HG03432 (cell line): ENCODE data around the gene RALGDS.

Experiments used
- ATAC-seq: cut with Tn5 transposase; IDR thresholded peaks from one replicate; pipeline ENCODE4 v1.9.1; 2021; ENCODE audit warnings: mild to moderate bottlenecking, moderate library complexity; ENCODE audit not compliant: unreplicated experiment

Gene RALGDS

DNA sequence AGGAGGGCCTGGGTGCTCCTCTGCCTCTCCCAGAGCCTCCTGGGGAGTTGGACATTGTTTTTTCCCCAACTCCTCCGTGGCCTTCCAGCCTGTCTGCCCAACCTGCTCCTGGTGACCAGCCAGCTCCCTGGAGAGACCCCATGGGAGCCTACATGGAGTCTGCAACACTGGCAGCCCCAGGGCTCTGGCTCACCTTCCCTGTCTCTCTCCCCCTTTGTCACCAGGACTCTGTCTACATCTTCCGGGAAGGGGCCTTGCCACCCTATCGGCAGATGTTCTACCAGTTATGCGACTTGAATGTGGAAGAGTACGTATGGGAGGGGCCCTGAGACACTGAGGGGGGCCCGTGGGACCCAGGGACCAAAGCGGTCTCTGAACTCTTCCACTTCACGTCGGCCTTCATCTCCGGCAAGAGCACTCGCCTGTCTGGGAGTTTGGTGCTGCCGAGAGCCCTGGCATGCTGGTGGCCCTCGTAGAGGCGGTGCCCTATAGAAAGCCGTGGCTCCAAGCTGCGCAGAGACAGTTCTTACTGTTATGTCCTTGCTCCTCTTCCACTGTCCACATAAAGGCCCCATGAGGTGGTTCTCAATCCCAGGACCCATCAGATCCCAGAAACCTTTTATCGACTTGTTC, 65.1 kb downstream of the RALGDS start:
- no peak for ATAC-seq

DNA sequence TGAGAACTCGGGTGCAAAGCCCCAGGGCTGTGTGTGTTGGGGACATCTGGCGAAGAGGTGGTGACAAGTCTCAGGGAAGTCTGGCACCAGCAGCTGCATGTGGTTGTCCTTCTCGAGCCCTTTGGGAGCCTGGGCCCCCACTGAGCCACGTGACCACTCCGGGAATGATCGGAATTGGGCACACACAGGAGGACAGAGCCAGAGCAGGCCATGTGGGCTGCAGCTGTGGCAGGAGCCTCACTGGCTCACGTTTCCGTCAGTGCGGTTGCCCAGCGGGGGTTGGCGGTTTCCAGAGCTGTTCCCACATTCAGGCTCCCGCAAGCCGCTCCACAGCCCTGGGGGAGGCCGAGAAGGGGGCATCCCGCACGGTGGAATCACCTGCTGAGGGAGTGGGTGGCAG, 66.1 kb downstream of the RALGDS start:
- ATAC-seq = no peak

GRCh38 chr9:133054194-133054890, 66.7 kb downstream of the RALGDS start:
- no peak for ATAC-seq

- ATAC-seq = no peak
Measured at GRCh38 chr9:133051966-133052539, 69.0 kb downstream of the RALGDS start.

DNA sequence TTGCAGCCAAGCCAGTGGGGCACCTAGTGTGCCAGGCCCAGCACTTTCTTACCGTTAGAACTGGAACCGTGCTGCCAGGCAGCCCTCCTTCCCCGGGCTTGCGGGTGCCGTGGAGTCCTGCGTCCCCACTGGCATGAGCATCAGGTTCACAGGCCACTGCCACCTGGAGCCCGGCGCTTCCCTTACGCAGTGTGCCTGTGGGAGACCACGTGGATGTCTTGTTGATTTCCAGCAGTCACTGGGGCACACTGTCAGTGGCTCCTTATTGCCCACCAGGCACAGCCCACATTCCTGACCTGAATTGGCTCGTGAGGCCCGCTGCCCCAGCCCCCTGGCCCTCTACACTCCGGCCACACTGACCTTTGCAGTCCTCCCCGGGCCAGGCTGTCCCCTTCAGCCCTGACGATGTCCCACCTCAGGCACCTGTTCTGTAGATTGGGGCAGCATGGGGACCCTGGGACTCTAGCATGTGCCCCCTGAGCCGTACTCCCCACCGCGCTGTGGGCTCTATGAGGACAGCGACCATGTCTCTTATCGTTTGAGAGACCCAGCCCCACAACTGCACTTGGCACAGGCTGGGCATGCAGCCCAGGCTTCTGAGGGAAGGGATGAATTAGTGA, 69.6 kb downstream of the RALGDS start:
- no peak for ATAC-seq

DNA sequence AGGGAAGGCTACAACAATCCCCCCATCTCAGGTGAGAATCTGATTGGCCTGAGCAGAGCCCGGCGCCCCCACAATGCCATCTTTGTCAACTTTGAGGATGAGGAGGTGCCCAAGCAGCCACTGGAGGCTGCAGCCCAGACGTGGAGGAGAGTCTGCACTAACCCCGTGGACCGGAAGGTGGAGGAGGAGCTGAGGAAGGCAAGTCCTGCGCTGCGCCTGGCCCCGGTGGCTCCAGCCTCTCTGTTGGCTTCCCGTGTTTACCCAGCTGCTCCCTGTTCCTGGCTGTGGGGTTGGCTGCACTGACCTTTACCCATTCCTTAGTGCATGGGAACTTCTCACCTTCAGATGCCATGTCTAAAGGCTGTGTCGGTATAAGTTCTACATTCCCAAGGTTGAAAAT, 70.3 kb downstream of the RALGDS start:
- ATAC-seq = no peak

DNA sequence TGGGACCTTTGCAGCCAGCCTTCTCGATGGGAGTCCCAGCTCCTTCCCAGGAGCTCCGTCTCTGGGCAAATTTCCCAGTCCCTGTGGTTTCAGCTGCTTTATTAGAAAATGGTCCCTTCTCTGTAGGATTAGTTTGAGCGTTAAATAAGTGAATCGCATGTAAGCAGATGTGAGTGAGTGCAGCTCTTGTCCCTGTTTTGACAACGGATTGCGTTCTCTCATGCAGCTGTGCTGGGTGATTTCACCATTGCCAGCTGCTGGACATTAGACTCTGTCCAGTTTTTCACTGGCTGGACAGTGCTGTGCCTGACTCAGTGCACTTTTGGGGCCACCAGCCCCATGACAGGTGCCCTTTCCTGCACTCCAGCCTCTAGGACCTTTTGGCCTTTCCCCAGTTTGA, 70.9 kb downstream of the RALGDS start:
- no peak for ATAC-seq

- no peak for ATAC-seq
Measured at GRCh38 chr9:133049043-133049442, 72.0 kb downstream of the RALGDS start.

DNA sequence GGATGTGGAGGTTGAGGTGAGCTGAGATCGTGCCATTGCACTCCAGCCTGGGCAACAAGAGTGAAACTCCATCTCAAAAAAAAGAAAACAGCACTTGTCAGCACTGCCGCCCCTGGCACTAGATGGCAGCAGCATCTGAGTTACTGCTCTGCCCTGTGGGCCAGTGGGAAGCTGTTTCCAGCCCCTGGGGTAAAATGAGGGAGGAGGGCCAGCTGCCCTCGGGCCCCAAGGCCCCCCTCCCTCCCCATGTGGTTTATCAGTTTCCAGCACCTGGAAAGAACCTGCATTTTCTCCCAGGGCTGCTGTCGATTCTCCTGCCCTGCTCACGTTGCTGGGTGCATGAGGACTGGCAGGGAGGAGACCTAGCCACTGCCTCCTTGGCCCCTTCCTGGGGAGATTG, 72.4 kb downstream of the RALGDS start:
- ATAC-seq = no peak
